ENCODE data around the gene LRP4.

Gene LRP4

GRCh38 chr11:46838501-46838900 is 79.8 kb downstream of the LRP4 start:
- no peak for DNase-seq

GRCh38 chr11:46837860-46838259 is 80.5 kb downstream of the LRP4 start:
- DNase-seq = no peak

DNA sequence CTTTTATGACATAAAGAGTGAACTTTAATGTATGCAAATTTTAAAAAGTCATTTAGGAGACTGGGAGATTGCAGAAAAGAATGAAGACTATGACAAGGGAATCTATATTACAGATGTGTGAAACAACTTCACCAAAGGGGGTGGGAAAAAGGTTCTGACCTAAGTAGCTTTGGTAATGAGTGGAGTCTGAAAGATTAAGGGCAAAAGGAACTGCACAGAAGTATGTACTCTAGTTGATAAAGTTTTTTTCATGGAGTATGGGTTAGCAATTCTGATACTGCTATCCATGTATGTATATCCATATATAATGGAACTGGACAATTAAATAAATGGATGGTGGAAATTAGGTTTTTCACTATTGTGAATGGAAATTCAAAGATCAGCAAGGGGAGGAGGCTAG is 81.5 kb downstream of the LRP4 start:
- no peak for DNase-seq

- no peak for DNase-seq
Measured at GRCh38 chr11:46836431-46836830, 81.9 kb downstream of the LRP4 start.

DNA sequence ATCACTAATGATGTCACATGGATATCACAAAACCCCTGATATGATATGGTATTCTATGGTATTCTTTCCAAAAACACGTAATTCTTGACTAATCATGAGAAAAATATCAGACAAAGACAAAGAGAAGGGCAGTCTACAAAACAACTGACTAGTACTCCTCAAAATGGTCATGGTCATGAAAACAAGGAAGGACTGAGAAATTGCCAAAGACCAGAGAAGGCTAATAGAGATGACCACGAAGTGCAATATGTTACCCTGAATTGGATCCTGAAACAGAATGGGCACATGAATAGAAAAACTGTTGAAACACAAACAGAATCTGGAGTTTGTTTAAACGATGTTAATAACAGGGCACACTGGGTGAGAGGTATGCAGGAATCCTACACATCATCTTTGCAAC is 82.5 kb downstream of the LRP4 start:
- DNase-seq = no peak

DNA sequence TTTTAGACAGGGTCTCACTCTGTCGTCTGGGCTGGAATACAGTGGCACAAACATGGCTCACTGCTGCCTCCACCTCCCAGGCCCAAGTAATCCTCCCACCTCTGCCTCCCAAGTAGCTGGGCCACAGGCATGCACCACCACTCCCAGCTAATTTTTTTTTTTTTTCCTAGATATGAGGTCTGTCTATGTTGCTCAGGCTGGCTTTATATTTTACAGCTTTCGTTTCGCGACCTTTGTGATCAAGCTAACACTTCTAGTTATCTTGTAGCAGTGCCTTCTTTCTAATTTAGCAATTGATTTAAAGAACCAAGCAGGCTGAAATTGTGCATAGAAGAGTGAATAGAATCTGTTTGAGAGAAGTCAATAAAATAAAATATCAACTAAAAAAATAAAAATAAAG is 83.5 kb downstream of the LRP4 start:
- DNase-seq = no peak

GRCh38 chr11:46832511-46833214 is 85.7 kb downstream of the LRP4 start:
- no peak for DNase-seq

DNA sequence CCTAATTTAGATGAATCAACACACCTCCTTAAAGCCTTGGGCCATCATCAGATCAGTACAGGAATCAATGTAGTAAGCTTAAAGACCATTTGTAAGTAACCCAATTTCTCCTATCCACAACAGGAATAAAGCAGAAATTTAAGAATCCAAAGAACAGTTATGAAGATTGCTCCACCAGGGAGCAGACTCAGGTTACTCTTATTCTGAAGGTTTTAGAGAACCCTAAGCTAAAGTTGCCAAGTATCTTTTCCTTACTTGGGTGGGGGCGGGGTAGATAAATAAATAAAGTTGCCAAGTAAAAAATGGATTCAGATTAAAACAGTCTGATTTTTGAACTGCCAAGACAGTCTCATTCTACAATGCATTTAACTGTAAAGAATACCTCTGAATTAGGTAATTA is 90.4 kb downstream of the LRP4 start:
- no peak for DNase-seq

- peak; percentile 78 for DNase-seq
Measured at GRCh38 chr11:46826310-46827044, 91.9 kb downstream of the LRP4 start.

DNA sequence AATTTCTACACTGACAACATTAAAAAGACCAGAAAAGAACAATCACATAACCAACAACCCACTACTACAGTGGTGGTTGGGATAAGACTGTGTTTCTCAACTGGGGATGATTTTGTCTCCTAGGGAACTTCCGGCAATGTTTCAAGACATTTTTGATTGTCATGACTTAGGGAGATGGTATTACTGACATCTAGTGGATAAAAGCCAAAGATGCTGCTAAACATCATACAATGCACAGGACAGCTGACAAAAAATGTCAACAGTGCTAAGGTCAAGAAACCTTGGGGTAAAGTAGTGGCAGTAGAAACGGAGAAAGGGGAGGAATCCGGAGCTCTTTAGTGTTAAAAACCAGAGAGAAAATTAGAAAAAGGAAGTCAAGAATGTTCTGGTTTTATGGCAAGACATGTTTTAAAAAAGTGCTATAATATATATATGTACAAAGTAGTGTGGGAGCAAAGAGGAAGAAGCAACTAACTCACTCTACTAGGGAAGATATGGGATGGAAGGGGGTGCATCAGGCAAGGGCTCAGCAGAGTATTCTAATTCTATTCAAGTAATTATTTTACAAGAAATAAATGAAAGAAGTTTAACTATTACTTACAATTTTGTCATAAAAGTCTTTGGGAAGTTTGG is 109.4 kb downstream of the LRP4 start:
- peak; percentile 26 for DNase-seq
